HAP-1 (cell line): ENCODE data around the gene VIL1.

Experiments
- DNase-seq, 2 experiments: peaks; one replicate each; pipeline ENCODE4 v3.0.0-alpha.2; 2016 to 2020; ENCODE audit warnings: low spot score in 2 of 2
- H3K27me3 ChIP-seq: fragments of 250-450 bp; sonication (Bioruptor Pico); 2 replicates; pipeline ENCODE4 v1.5.1; 2020; ENCODE audit warnings: low read depth, mild to moderate bottlenecking, moderate library complexity
- H3K36me3 ChIP-seq: fragments of 250-450 bp; sonication (Bioruptor Pico); replicated peaks from 2 replicates; pipeline ENCODE4 v1.5.1; 2020; ENCODE audit warnings: mild to moderate bottlenecking
- H3K4me1 ChIP-seq: fragments of 250-450 bp; sonication (Bioruptor Pico); 2 replicates; pipeline ENCODE4 v1.5.1; 2020; ENCODE audit warnings: mild to moderate bottlenecking
- H3K4me3 ChIP-seq: fragments of 250-450 bp; sonication (Bioruptor Pico); 2 replicates; pipeline ENCODE4 v1.5.1; 2020; ENCODE audit warnings: mild to moderate bottlenecking, moderate library complexity
- H3K9me3 ChIP-seq: fragments of 250-450 bp; sonication (Bioruptor Pico); 2 replicates; pipeline ENCODE4 v1.5.1; 2020; ENCODE audit warnings: mild to moderate bottlenecking, moderate library complexity
- in situ Hi-C: fragments of 300-500 bp; cut with MboI; formaldehyde crosslinking; loops from 3 replicates; pipeline ENCODE4 v1.14.3; 2020; ENCODE audit warnings: low sequenced_read_pairs, inconsistent platforms, mixed read lengths

VIL1 gene

GRCh38 chr2:218500501-218501060, 81.7 kb downstream of the VIL1 start:
- in situ Hi-C loops = no loop called here
- no peak for DNase-seq
- Histone ChIP-seq H3K4me3 (no peak overlapping the region), H3K36me3 (peaks cover under 1% of the 10 kb centered on the region; the same call in 1 of the 2 replicates), H3K27me3 (no peaks in the 10 kb centered on the region), H3K4me1 (no peaks in the 10 kb centered on the region), H3K9me3 (no peaks in the 10 kb centered on the region)

- Histone ChIP-seq H3K36me3 (no peaks in the 10 kb centered on the region), H3K27me3 (no peaks in the 10 kb centered on the region), H3K4me1 (no peaks in the 10 kb centered on the region), H3K9me3 (no peaks in the 10 kb centered on the region), H3K4me3 (no peak overlapping the region)
- DNase-seq = peak in 1 of 2 experiments; percentile 18
- in situ Hi-C loops = no loop called here
Observed at GRCh38 chr2:218501665-218502064, 82.7 kb downstream of the VIL1 start.
